Measurements from ENCODE around the gene EPHA5.

Gene EPHA5

GRCh38 chr4:65670331-65671031 is at the start of gene EPHA5:
Gene EPHA5 (minus strand): TSS chr4:65670489. CDS start chr4:65669742, 747 bp downstream.
- DNase-seq, result no peak

GRCh38 chr4:65719635-65720034 is 49.3 kb upstream of the EPHA5 start:
- DNase-seq, result no peak

GRCh38 chr4:65698631-65699030 is 28.3 kb upstream of the EPHA5 start:
- DNase-seq, result no peak

DNA sequence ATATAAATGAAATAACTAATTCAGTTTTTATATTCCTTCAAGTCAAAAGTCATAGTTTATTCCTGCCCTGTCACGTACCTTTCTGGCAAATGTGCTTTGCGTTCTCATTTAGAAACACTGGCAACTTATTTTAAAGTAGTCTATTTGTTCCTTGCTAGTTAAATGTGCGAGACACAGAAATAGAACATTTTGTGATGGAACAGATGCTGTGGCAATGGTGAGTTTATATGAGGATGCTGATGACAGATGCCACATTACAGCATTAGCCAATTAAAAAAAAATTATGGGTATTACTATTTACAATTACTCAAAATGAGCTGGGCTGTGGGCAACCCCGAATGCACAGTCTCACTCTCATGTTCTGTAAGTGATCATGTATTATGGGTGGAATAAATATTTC is 26.1 kb upstream of the EPHA5 start:
- no peak for DNase-seq

- DNase-seq, result no peak
Measured at GRCh38 chr4:65671372-65671771, 1.1 kb upstream of the EPHA5 start.

DNA sequence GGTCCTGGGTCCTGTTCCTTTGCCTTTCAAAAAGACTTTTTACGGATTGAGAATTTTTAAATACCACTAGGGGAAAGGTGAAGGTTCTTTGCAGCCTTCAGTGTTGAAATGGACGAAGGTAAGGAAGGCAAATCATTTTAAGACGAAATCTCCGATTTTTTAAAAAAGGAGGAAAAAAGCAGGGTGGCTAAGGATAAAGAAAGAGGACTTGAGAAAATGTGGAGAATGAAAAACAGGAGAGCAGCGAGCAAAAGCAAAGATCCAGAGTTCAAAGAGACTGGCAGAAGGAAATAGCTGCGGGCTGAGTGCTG is 314 bp downstream of the EPHA5 start:
- no peak for DNase-seq

DNA sequence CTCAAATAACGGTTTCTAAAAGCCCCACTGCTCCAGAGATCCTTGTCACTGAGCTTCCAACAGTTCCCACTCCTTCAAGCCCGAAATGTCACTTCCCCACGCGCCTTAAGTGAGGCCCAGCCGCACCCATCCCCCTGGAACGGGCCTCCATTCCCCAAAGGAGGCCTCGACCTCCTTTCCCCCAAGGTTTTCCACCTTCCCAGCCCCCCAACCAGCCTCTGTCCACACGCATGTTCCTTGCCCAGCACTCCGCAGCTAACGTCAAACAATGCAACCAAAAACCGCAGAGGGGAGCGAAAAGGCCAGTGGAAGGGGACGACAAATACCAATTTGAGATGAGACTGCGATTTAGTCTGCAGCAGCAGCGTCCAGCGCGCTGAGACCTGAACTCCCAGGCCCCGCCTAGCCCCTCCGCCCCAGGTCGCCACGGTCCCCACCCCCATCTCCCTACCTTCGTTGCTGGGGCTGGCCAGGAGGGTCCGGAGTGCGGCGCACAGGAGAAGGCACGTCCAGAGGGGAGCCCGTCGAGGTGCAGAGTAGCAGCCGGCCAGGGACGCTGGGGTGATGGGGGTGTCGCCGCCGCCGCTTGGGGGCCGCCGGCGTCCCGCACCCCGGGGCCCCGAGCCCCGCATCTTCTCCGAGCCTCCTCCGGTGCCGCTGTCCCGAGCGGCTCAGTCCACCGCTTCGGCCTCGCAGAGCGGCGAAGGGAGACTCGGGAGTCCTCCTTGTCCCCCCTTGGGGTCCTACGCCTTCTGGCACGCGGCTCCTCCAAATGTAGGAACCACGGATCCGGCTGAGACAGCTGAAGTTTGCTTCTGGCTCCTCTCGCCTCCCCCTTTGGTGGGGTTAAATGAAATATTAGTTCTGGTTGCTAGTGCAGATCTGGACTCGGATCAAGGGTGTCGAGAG is 924 bp downstream of the EPHA5 start:
- DNase-seq, result no peak

DNA sequence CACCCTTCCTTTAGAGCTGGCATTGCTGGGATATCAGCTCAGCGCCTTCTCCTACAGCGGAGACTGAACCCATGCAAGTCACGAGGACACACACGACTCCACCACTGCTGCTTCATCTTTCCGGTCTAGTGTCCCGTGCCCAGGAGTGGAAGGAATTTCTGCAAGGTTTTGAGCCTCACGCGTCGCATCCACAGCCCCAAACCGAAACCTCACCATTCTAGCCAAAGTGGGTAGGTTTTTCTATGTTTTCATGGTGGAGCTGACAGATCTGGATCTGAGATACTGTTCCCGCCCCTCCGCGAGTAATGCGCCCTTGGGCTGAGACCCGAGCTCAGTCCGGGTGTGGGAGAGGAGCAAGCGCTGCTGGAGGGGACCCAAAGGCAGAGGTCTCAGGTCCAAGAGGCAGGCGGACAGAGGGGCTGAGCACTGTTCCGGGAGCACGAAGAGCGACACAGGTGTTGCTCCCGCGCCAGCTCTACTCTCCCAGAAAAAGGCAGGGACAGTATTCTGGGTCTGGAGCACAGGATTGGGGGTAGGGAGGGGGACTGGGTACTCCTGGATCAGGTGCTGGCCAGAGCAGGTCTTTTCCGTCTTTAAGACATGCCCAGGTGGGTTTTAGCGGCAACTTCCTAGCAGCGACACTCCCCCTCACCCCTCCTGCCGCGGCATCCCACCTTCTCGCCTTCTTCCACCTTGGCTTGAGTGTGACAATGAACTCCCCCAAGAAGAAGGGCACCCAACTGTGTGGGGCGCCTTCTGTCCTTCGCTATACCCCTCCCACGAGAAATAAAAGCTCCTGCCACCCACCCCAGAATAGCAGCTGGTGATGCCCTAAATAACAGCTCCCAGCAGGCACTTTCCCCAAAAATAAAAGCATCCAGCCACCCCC is 1.8 kb downstream of the EPHA5 start:
- no peak for DNase-seq

- no peak for DNase-seq
Measured at GRCh38 chr4:65667506-65668041, 2.7 kb downstream of the EPHA5 start.

DNA sequence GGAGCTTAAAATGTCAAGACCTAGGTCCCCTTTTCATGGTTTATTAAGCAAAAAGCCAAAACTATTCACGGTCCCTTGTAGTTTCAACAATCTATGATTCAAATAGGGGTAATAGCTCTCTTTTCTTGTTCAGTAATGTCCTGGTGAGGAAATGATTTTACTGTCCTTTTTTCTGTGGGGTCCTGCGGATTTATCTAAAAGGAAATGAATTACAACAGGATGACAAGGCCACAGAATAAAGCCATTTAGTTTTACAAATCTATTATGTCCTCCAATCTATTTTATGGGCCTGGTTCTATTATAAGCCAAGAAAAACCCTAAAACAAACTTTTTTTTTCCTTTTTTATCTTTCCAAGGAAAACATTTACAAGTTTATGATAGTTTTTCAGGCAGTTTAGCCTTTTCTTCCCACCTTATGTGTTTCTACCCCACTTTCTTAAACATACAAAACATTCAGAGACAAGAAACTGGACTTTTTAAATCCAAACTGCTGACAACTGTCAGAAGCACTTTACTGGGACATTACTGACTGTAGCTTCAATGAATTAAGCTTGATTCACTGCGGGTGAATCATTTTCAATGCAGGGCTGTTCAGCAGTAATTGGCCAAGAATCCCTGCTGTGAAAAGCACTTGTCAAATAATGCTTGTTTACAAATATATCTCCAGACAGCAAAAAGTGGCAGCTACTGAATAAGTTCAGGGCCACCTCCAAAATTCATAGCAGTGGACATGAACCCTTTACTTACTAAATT is 4.3 kb downstream of the EPHA5 start:
- DNase-seq, result no peak

- no peak for DNase-seq
Measured at GRCh38 chr4:65661471-65661870, 8.8 kb downstream of the EPHA5 start.

GRCh38 chr4:65658117-65658516 is 12.2 kb downstream of the EPHA5 start:
- DNase-seq, result no peak

GRCh38 chr4:65656008-65656407 is 14.3 kb downstream of the EPHA5 start:
- no peak for DNase-seq

DNA sequence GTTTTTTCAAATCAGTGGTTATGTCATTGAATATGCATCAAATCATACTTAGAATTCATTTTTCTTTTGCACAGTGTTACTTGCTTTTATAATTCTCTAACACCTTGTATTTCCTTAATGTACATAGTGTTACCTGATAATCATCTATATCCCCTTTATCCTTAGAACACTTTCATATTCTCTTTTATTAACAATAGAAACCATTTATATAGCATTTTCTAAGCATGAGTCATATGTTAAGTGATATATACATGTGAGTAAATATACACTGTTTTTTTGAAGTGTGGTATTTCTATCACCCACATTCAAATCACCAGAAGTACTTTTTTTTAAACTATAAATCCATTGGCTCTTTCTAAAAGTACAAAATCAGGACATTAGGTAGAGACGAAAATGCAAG is 15.3 kb downstream of the EPHA5 start:
- no peak for DNase-seq

DNA sequence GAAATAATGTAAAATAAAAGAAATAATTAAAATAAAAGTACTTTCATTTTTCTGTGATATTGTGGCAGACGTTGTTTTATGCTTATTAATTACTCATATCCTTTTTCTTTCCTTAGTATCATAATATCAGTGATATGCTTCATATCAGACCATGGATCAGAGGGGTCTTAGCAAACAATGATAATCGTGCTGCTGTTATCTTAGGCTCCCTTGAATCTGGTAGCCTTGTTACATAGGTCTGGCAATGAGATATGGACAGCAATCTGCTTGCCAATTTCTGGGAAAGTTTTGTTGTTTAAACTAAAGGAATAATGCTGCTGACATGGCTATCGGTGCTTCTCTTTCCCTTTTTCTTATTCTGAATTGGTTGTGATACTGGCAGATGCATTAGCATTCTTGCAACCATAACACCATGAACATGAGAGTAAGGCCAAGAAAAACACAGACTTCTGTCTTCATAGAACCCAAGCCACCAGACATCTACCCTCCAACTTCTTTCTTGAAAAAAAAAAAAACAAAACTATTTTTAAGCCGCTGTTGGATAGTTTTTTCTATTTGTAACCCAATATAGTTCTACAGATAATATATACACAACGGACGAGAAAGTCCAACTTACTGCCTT is 16.4 kb downstream of the EPHA5 start:
- no peak for DNase-seq

DNA sequence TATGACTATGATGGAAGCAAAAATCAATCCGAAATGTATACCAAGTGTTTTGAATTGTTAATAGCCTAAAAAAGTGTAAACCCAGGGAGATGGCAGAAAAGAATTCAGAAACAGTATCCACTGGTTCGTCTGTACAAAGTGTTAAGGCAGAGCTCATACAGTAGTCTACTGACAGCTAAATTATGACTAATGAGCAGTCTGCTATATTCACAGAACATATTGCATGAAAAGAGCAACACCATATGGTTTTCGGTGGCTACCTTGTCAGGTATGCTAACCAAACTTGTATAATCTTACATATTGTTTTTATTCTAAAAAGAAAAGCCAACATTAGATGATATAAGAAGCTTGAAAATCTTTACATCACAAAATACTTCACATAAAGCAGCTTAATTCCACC is 18.5 kb downstream of the EPHA5 start:
- no peak for DNase-seq

DNA sequence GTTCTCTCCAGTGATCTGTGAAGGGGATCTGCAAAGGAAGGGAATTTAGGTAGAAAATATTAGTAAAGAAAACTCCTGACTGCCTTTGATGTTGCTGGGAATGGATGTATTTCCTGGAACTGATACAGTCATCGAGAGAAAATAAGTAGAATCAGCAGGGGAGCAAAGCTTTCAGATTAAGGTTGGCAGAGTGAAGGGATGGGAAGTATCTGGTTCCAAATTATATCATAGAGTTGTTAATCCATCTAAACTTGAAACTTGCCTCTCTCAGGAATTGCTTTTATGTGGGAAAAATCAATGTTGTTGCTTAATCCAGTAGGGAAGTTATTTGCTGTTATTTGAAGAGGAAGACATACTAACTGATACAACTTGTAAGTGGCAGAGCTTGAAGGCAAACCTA is 19.3 kb downstream of the EPHA5 start:
- no peak for DNase-seq

DNA sequence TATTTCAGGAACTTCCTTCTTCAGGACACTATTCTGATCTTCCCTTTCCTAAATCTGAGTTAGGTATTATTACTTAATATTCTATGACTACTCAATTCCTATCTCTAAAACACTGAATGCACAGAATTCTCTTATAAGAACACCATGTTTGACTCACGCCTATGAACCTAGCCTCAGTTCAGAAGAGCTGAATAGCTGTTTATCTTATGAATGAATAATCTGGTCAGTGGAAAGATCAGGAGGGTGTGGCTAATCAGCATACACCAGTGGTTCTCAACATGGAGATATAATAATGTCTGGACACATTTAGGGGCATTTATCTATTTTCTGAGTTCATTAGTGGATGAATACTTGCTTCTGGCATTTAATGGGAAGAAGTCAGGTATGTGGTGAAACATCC is 24.2 kb downstream of the EPHA5 start:
- no peak for DNase-seq

DNA sequence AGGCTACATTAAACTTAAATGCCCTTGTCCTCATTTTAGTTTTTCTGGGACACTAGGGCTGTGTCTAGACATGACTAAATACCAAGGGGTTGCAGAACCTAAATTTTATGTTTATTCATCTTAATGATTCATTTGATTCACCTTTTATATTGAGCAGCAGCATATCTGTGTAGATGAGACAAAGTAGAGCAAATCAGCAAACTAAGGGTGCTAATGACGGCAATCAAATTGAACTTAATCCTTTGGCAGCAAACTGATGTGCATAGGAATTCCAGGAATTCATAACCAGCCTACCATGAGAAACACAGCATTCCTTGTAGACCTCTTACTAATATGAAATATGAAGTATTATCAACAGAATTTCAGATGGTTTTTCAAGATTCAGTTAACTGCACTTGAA is 25.1 kb downstream of the EPHA5 start:
- no peak for DNase-seq

DNA sequence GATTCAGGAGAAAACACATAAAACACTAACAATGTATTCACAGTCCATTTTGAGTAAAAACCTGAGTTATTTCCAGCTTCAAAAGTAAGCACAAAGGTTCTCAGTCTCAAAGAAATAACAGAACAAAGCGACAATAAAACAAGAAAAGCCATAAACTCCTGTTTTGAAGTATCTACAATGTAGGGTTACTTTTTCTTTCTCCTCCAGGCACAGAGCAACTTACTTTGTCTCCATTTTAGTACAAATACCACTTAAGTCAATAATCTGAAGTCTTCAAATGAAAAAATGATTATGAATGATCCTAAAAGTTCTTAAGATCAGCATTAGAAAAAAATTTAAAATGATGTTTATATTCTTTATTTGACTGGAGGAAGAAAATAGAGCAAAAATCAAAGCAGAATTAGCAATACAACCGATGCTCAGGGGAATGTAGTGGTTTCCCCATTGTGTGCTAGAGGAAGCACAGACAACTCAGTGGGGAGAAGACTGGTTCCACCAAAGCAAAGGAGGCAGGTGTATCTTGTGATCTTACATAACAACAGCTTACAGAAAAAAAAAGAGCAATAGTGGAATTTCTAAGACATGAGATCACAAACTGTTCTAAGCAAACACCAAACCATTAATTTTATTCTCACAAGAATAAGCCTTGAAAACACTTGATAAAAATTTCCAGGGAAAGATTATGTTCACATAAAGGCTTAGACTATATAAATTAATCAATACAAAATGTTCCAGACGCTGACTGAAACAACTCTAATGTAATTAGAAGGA is 35.1 kb downstream of the EPHA5 start:
- DNase-seq, result no peak

DNA sequence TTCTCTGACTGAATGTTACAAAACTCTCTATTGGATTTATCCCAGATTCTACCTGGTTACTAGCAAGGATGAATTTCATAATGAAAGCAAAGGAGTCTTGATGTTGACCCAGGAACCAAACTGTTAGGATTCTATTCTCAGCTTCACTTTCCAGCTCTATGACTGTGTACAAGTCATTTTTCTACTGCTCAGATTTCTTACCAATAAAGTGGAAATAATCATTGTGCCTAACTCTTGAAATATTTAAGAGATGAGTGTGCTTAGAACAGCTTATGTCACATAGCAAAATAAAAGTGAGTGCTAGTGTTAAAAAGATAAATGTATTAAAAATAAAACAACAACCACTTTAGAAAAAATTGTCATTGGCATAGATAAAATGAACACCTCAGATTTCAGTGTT is 45.6 kb downstream of the EPHA5 start:
- DNase-seq, result no peak
